HL-60 (cell line): ENCODE data around the gene TSPAN31.

Source experiments
- DNase-seq, 2 experiments: peaks; one replicate each; pipeline ENCODE4 v3.0.0-alpha.2; 2010 to 2020; ENCODE audit warnings: low read depth in 1 of 2, low spot score in 1 of 2
- H3K27ac ChIP-seq: fragments of 250-450 bp; sonication (Bioruptor Pico); replicated peaks from 2 replicates; pipeline ENCODE4 v1.5.1; 2020; ENCODE audit warnings: mild to moderate bottlenecking, moderate library complexity
- H3K27me3 ChIP-seq: fragments of 250-450 bp; sonication (Bioruptor Pico); 2 replicates; pipeline ENCODE4 v1.5.1; 2021; ENCODE audit warnings: mild to moderate bottlenecking, moderate library complexity; ENCODE audit not compliant: insufficient read depth, poor library complexity, severe bottlenecking
- H3K4me3 ChIP-seq: replicated peaks from 2 replicates; pipeline ENCODE4 v1.5.1; 2011; ENCODE audit warnings: mild to moderate bottlenecking, control low read depth, low read length; ENCODE audit not compliant: insufficient read depth
- GABPA ChIP-seq: IDR thresholded peaks from 2 replicates; pipeline ENCODE4 v1.6.1; 2012; ENCODE audit warnings: low read depth
- POLR2AphosphoS5 ChIP-seq: IDR thresholded peaks from 2 replicates; pipeline ENCODE4 v1.6.1; 2012; ENCODE audit warnings: low read depth
- SPI1 ChIP-seq: IDR thresholded peaks from 2 replicates; pipeline ENCODE4 v1.6.1; 2012; ENCODE audit warnings: low read depth, mild to moderate bottlenecking, borderline replicate concordance
- long read RNA-seq: library from polyadenylated mRNA; unstranded; transcript quantifications from one replicate; pipeline ENCODE4 v2.0.0, GENCODE V29; 2020
- TF ChIP-seq, protein P1 (sequence below): IDR thresholded peaks from 2 replicates; pipeline ENCODE4 v1.6.1; 2012; ENCODE audit warnings: low read depth; ENCODE audit not compliant: insufficient replicate concordance
- TF ChIP-seq, protein P2 (sequence below): IDR thresholded peaks from one replicate; pipeline ENCODE4 v1.5.1; 2011; ENCODE audit warnings: low read length, control low read depth, inconsistent platforms; ENCODE audit not compliant: insufficient read depth

The TSPAN31 gene, protein sequence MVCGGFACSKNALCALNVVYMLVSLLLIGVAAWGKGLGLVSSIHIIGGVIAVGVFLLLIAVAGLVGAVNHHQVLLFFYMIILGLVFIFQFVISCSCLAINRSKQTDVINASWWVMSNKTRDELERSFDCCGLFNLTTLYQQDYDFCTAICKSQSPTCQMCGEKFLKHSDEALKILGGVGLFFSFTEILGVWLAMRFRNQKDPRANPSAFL
- long read RNA-seq, transcript TSPAN31-201 (6 exons, 1,849 nt), result major isoform, 18 of 30 reads
- long read RNA-seq, partial matches to known transcripts, result 11 of 30 reads
- long read RNA-seq, other reads (novel, unspliced or antisense), result 0 of 30 reads

DNA sequence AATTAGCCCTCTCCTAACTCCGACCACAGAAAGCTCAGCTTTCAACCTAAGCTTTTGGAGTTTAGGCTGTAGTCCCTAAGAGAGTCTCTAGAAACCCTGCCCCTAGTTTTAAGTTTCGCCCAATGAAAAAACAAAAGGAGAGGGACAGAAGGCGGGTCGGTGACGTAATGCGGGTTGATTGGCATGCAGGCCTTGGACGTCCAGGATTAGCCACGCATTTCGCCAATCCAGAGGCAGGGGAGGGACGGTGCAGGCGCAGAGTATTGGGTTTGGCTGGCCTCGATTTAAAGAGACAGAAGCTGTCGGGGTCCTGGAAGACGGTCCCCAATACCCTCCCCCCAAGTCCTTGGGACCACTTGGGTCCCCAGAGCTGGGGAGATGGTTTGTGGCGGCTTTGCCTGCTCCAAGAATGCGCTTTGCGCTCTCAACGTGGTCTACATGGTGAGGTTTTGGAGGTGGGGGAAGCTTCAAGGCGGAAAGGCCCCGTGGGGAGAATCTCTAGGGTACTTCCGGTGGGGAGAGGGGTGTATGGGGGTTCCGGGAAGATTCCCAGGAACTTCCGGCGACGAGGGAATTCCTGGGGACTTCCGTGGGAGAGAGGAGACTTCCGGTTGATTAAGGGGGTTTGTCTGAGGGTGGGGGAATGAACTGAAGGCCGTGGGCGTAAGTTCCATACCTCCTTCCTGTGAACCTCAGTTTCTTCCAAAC is at the start of gene TSPAN31:
Gene TSPAN31 (plus strand): TSS at position 263 of the 708 bp plus-strand sequence. CDS start 116 bp downstream, at position 379.
- DNase-seq, result peak; percentile 90 to 99
- Histone ChIP-seq H3K4me3 (peak within 1 kb of the TSS; percentile 54), H3K27me3 (no peaks in the 10 kb centered on the region), H3K27ac (peak within 1 kb of the TSS; percentile 84)
- TF ChIP-seq GABPA, result peak; percentile 67
- TF ChIP-seq, protein P1, sequence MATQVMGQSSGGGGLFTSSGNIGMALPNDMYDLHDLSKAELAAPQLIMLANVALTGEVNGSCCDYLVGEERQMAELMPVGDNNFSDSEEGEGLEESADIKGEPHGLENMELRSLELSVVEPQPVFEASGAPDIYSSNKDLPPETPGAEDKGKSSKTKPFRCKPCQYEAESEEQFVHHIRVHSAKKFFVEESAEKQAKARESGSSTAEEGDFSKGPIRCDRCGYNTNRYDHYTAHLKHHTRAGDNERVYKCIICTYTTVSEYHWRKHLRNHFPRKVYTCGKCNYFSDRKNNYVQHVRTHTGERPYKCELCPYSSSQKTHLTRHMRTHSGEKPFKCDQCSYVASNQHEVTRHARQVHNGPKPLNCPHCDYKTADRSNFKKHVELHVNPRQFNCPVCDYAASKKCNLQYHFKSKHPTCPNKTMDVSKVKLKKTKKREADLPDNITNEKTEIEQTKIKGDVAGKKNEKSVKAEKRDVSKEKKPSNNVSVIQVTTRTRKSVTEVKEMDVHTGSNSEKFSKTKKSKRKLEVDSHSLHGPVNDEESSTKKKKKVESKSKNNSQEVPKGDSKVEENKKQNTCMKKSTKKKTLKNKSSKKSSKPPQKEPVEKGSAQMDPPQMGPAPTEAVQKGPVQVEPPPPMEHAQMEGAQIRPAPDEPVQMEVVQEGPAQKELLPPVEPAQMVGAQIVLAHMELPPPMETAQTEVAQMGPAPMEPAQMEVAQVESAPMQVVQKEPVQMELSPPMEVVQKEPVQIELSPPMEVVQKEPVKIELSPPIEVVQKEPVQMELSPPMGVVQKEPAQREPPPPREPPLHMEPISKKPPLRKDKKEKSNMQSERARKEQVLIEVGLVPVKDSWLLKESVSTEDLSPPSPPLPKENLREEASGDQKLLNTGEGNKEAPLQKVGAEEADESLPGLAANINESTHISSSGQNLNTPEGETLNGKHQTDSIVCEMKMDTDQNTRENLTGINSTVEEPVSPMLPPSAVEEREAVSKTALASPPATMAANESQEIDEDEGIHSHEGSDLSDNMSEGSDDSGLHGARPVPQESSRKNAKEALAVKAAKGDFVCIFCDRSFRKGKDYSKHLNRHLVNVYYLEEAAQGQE, result no peak

DNA sequence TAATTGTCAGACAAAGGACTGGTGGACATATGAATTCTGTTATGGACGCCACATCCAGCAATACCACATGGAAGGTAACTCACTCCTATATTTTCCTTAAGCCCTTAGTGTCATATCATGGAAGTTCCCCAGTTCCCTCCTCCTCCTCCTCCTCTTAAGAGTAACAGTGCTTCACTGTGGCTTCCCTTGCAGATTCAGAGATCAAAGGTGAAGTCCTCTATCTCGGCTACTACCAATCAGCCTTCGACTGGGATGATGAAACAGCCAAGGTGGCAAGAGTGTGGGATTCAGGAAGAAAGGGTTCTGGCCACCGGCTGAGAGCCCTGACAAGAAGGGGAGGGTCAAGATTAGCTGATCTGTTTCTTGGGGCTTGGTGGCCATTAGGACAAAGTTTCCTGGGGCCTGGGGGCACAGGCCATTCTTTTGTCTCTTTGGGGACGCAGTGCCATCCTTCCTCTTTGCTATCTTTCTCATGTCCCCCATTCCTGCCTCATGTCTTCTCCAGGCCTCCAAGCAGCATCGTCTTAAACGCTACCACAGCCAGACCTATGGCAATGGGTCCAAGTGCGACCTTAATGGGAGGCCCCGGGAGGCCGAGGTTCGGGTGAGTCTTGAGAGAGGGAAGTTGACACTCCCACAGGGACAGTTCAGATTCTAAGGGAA is 48.9 kb upstream of the TSPAN31 start:
- no peak for TF ChIP-seq SPI1
- no peak for TF ChIP-seq GABPA
- TF ChIP-seq POLR2AphosphoS5, result no peak
- TF ChIP-seq, protein P1, result no peak
- TF ChIP-seq, protein P2, sequence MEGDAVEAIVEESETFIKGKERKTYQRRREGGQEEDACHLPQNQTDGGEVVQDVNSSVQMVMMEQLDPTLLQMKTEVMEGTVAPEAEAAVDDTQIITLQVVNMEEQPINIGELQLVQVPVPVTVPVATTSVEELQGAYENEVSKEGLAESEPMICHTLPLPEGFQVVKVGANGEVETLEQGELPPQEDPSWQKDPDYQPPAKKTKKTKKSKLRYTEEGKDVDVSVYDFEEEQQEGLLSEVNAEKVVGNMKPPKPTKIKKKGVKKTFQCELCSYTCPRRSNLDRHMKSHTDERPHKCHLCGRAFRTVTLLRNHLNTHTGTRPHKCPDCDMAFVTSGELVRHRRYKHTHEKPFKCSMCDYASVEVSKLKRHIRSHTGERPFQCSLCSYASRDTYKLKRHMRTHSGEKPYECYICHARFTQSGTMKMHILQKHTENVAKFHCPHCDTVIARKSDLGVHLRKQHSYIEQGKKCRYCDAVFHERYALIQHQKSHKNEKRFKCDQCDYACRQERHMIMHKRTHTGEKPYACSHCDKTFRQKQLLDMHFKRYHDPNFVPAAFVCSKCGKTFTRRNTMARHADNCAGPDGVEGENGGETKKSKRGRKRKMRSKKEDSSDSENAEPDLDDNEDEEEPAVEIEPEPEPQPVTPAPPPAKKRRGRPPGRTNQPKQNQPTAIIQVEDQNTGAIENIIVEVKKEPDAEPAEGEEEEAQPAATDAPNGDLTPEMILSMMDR, result no peak
- Histone ChIP-seq H3K27ac (no peak overlapping the region), H3K4me3 (no peak overlapping the region), H3K27me3 (no peaks in the 10 kb centered on the region)
- no peak for DNase-seq

DNA sequence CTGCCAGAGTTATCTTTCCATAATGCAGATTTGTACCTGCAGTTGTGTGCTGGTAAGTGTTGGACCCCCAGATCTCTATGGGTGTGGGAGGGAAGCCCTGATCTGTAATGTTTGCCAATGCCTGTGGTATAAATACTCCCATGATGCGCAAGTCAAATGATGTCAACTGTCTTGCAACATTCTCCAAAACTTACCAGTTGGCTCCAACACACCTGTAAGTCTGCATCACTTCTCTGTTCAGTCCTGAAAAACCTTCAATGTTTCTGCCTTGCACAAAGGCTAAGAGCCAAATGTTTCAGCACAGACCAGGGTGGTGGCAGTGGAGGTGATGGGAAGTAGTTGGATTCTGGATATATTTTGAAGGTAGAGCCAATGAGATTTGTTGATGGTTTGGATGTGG is 47.8 kb upstream of the TSPAN31 start:
- no peak overlapping the region for H3K27ac ChIP-seq
- TF ChIP-seq, protein P2, result no peak
- TF ChIP-seq, protein P1, result no peak
- TF ChIP-seq POLR2AphosphoS5 (no peak), GABPA (no peak), SPI1 (no peak)
- DNase-seq, result no peak
- H3K4me3 ChIP-seq, result no peak overlapping the region
- no peaks in the 10 kb centered on the region for H3K27me3 ChIP-seq
